LNCAP (cell line): ENCODE measurements around the gene NFASC.

Source experiments
- CTCF ChIP-seq: fragments of 450-650 bp; IDR thresholded peaks from 2 replicates; pipeline ENCODE4 v1.5.1; 2017; ENCODE audit warnings: mild to moderate bottlenecking

Gene NFASC

GRCh38 chr1:204947338-204947737, 76.7 kb downstream of the NFASC start:
- TF ChIP-seq CTCF: no peak

GRCh38 chr1:204947747-204948146, 77.1 kb downstream of the NFASC start:
- TF ChIP-seq CTCF: no peak

- TF ChIP-seq CTCF: no peak
These were observed 79.8 kb downstream of the NFASC start for GRCh38 chr1:204950353-204951001.

GRCh38 chr1:204958317-204959307, 88.0 kb downstream of the NFASC start:
- no peak for TF ChIP-seq CTCF

- no peak for TF ChIP-seq CTCF
These were observed 88.7 kb downstream of the NFASC start for GRCh38 chr1:204959374-204959773.

- TF ChIP-seq CTCF: no peak
These were observed 89.2 kb downstream of the NFASC start for GRCh38 chr1:204959836-204960235.

- no peak for TF ChIP-seq CTCF
These were observed 89.9 kb downstream of the NFASC start for GRCh38 chr1:204960306-204961125.
